Measurements from ENCODE around the gene CBR1. TPM values are rescaled to one million over a fixed set of nuclear protein-coding genes. Genes with fewer than 3 reads are reported as not detected.

Gene CBR1
- total RNA-seq, 1 donor from 2014 or later = 62.2 TPM

DNA sequence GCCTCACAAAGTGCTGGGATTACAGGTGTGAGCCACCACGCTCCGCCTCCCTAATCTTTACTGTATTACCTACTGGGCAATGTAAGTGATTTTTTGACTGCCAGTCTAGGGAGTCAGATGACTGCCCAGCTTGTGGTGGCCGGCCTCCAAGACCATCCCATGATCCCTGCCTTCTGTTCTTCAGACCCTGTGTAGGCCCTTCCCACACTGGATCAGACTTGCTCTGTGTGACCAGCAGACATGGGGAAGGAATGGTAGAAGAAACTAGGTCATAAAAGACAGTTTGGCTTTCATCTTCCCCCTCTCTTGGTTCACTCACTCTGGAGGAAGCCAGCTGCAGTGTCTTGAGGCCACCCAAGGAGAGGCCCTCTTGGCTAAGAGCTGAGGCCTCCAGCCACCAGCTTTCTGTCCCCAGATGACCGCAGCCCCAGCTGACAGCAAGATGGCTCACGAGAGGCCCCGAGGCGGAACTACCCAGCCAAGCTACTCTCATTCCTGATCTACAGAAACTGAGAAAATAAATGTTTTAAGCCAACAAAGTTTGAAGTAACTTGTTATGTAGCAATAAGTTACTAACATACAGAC, 50.6 kb downstream of the CBR1 start:
- no peak for DNase-seq (ENCODE audit: low spot score)
- Mint-ChIP-seq H3K4me1 (ENCODE audit: low read depth) (peaks cover 3% of the 10 kb centered on the region), H3K36me3 (ENCODE audit: low read depth) (no peaks in the 10 kb centered on the region), H3K27me3 (ENCODE audit: low read depth) (no peaks in the 10 kb centered on the region), H3K27ac (no peak overlapping the region), H3K9me3 (no peaks in the 10 kb centered on the region), H3K4me3 (ENCODE audit: low read depth) (no peak overlapping the region)
- intact Hi-C loops (cut with micrococcal nuclease) = no loop called here

Other genes with a start within 250 kb of the CBR1 start
- 21.4 and 23.8 TPM in 2 replicates for gene SETD4, start 9.5 kb upstream of the CBR1 start, total RNA-seq
- gene CBR3, start 65.1 kb downstream of the CBR1 start, total RNA-seq = 23.2 and 25.8 TPM in 2 replicates
- gene DOP1B, start 86.8 kb downstream of the CBR1 start, total RNA-seq = 14.6 and 16.0 TPM in 2 replicates

All from activated T-helper 2 cell treated with anti-CD3 and anti-CD28 coated beads, Interferon-gamma antibody, Interleukin-2, Interleukin-4, amounts not matched to agents 10 μg/mL and 5 μg/mL and 100 μg/mL, durations not matched to agents 14 hours and 24 hours and 36 hours (primary cell).